IPS DF 4.7 (cell line): Measurements from ENCODE around the gene CACNG3.
"Not testable (repeated sequence)": the region's sequence is repeated elsewhere in the genome, so short reads cannot be mapped to it uniquely, and the experiment has no call there.

ENCODE experiments used
- DNase-seq: peaks from one replicate; pipeline ENCODE4 v3.0.0-alpha.2; 2013; ENCODE audit warnings: low spot score; ENCODE audit errors: extremely low read depth

Gene CACNG3

DNA sequence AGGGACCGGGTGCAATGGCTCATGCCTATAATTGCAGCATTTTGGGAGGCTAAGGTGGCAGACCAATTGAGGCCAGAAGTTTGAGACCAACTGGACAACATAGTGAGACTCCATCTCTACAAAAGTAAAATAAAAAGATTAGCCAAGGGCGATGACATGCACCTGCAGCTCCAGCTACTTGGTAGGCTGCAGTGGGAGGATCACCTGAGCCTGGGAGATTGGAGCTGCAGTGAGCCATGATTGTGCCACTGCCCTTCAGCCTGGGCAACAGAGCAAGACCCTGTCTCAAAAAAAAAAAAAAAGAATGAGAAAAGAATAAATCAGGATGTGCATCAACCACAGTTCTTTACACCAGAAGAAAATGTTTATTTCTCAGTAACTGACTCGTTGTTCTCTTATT, 76.0 kb downstream of the CACNG3 start:
- no peak for DNase-seq

DNA sequence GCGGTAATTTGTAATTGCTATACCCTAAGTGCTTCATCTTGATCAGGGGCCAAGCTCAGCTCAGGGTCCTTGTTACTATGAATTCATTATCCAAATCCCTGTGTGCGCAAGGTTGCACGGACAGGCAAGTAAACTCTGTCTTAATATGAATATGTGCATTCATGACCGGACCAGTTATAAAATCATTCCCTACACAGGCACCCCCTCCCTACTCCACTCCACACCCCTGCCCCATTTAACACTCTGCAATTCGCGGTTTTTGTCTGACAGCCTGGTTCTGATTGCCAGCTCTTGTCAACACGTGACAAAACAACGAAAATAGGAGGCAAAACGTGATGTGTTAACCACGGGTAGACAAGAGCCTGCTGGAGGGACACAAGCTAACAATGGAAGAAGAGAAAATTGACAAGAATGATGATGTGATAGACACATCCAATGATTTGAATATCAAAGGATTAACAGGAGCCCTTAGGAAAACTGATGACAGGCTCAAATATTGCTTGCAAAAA, 76.5 kb downstream of the CACNG3 start:
- DNase-seq = no peak

DNA sequence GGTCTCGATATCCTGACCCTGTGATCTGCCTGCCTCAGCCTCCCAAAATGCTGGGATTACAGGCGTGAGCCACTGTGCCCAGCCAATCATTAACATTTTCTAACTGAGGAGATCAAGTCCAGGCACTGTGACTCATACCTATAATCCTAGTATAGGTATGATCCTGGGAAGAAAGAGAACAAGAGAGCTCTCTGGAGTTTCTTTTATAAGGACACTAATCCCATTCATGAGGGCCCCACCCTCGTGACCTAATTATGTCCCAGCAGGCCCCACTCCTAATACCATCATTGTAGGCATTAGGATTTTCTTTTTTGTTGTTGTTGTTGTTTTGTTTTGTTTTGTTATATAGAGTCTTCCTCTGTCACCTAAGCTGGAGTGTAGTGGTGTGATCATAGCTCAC, 80.4 kb downstream of the CACNG3 start:
- DNase-seq = no peak

DNA sequence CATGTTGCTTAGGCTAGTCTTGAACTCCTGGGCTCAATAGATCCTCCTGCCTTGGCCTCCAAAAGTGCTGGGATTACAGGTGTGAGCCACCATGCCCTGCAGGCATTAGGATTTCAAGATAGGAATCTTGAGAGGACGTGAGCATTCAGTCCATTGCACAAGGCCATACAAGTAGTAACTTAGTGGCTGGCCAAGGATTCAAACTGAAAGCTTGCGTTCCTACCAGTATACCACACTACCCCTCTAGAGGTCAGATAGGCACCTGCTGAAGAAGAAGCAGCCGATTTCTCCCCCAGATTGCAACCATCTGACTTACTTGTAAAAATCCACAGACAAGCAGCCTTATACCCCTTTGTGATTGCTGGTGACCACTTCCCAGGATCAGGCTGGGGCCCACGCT, 80.9 kb downstream of the CACNG3 start:
- DNase-seq = no peak

DNA sequence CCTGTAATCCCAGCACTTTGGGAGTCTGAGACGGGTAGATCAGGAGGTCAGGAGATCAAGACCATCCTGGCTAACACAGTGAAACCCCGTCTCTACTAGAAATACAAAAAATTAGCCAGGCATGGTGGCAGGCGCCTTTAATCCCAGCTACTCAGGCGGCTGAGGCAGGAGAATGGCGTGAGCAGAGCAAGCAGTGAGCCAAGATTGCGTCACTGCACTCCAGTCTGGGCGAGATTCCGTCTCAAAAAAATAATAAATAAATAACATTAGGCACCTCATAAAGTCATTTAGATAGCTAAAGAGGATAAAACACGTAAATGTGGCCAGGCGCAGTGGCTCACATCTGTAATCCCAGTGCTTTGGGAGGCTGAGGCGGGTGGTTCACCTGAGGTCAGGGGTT, 87.7 kb downstream of the CACNG3 start:
- DNase-seq = not testable (repeated sequence)

DNA sequence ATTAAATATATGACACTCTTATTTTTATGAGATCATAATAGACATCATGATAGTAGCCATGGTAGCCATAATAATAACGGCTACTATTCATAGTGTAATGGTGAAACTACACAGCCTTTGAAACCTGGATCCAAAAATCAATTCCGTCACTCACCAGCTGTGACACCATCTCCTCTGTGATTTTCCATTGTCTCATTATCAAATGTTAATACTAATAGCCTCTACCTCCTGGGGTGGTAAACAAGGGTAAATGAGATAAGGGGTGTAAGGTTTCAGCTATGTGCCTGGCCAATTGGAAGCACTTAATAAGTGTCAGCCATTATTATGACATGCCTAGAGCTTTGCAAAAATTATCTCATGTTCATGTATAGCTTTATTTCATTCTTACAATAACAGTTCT, 88.6 kb downstream of the CACNG3 start:
- DNase-seq = no peak

DNA sequence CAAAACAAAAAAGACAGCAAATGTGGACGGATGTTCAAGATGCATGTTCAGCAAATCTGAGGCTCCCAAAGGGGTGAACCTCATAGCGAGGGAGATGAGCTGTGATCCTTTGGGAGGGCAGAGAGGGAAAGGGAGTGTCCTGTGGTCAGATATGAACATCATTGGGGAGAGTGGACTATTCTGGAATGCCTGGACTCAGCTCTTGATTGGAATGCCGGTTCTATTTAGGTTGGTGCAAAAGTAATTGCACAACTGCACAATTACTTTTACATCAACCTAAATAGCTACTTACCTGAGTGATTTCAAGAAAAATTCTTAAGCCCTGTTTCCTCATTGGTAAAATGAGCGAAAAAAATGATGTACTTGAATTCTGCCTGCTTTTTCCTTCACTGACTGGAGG, 89.6 kb downstream of the CACNG3 start:
- DNase-seq = no peak

DNA sequence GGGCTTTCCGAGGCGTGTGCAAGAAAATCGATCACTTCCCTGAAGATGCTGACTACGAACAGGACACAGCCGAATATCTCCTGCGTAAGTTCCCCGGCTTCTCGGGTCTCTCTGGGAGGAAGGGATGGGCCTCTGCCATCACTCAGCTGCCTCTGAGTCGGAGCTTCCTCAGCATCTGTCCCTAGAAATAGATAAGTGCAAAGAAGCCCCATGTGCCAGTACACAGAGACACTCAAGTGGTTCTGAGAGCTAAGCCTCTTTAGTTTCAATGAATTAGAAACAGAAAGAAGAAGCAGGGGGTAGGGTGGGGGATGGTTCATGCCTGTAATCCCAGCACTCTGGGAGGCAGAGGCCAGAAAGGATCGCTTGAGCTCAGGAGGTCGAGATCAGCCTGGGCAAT, 90.6 kb downstream of the CACNG3 start:
- DNase-seq = no peak

DNA sequence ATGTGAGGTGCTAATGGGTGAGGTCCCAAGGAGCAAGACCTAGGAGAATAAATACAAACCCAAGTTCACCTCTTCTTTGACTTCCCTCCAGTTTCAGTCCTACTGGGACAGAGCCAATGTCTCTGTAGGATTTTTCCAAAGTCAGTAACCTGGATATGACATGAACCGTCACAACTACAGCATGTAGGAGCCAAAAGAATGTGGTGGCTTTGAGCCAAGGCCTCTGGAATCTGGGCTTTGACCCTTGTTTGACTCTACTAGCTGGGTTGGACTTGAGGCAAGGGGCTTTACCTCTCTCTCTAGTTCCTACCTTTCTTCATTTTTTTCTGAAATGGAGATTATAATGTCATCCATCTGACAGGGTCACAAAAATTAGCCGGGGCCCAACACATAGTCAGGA, 91.4 kb downstream of the CACNG3 start:
- no peak for DNase-seq

DNA sequence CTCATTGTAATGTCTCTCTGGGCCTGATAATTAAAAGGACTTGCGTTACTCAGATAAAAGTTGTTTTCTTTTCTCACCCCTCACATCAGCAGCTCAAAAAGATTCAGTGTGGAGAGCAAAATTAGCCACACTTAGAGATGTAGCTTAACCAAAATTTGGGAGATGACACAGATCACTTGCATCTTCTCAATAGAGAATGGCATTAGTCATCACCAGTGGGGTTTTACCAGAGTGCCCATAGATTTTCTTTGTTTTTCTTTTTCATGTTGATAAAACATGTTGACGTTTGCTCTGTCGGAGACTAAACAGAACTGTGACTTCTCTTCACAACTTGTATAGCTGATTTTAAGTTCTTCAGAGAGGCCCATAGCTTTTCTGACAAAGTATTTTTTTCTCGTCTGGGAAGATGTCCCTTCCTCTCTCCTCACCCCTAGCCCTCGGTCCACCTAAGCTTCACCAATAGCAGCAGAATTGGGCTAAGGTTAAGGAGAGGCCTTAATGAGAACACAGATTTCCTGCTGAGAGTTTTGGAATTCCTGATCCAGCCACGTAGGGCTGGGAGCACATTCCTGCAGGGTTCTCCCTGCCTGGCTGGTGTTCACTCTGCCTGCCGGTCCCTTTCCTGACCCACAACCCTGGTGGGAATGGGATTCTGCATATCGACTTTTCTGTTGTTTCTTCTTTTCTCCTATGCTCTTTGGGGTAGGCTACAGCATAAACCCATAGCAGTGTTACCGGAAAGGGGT, 92.6 kb downstream of the CACNG3 start:
- DNase-seq = no peak

DNA sequence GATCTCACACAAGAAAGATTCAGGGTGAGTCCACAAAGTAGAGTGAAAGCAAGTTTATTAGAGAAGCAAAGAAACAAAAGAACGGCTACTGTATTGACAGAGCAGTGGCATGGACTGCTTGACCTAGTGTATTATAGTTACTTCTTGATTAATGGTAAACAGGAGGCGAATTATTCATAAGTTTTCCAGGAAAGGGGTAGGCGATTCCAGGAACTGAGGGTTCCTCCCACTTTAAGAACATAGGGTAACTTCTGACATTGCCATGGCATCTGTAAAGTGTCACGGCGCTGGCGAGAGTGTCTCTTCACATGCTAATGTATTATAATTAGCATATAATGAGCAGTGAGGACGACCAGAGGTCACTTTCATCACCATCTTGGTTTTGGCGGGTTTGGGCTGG, 93.2 kb downstream of the CACNG3 start:
- no peak for DNase-seq

DNA sequence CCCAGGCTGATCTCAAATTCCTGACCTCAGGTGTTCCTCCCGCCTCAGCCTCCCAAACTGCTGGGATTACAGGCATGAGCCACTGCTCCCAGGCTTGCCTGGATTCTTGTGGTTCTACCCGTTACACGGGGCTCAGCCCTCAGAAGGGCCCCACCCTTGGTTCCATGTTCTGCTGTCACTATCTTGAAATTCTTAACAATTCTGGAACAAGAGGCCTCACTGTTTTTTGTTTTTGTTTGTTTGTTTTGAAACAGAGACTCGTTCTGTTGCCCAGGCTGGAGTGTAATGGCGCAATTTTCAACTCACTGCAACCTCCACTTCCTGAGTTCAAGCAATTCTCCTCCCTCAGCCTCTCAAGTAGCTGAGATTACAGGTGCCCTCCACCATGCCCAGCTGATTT, 96.6 kb downstream of the CACNG3 start:
- DNase-seq = no peak

DNA sequence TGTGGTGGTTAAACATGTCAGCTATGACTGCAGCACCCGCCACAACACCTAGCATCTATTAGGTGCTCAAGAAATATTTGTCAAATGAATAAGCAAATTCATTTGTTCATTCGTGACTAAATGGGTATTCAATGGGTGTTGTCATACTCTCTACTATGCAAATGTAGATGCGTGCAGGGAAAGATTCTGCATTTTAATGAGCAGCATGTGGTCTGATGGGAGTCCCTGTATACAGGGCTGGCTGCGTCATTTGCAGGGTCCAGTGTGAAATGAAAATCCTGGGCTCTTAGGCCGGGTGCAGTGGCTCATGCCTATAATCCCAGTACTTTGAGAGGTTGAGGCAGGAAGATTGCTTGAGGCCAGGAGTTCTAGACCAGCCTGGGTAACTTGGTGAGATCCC, 97.5 kb downstream of the CACNG3 start:
- DNase-seq = no peak

DNA sequence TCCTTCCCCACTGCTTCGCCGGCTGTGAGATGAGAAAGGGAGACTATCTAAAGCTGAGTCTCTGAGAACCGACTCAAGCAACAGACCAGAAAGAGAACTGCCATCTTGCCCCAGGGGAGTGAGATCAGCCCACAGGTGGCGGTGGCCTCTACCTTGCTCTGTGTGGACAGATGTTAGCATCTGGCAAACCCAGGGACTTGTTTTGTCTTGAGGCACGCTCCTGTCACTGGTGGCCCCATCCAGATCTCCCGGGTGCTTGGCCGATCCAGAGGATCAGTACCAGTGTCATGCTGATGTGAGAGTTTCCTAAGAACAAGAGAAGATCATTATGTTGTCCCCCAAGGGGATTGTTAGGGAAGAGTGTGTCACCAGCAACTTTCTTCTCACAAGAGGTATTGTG, 101.4 kb downstream of the CACNG3 start:
- no peak for DNase-seq

DNA sequence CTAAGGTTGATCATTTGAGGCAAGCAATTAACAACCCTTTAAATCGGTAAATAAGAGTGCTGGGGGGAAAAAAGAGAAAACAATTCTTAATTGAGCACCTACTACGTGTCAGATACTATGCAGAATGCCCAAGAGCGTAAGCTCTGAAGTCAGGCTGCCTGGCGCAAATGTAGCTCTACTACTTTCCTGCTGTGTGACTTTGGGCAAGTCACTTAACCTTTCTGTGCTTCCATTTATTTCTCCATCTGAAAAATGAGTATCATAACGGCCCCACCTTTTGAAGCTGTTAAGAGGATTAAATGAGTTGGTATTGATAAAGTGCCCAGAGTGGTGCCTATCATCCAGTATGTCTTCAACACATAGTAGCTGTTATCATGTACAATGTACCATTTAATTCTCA, 102.0 kb downstream of the CACNG3 start:
- DNase-seq = no peak

DNA sequence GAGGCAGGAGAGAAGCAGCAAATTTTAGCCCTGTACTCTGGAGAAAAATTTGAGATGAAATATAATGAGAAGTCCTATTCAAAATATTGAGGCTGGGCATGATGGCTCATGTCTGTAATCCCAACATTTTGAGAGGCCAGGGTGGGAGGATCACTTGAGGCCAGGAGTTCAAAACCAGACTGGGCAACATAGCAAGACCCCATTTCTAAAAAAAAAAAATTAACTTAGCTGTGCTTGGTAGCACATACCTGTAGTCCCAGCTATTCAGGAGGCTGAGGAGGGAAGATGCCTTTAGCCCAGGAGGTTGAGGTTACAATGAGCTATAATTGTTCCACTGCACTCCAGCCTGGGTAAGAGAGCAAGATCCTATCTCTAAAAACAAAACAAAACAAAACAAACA, 103.4 kb downstream of the CACNG3 start:
- DNase-seq = no peak

DNA sequence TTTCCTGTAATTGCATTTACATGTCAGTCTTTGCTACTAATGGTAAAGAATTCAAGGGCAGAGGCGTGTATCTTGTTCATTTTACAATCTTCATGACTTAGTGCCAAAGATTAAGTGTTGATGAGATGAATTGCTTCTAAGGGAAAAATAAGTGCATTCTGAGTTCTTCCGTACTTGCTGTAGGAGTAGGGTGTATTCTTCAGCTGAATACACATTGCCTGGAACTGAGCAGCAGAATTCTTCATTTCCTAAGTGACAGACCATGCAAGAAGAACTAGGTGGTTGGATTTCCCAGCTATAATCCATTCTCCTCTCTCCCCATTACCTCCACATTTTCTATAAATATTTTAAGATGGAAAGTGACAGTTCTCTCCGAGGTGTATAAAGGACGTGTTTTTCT, 104.8 kb downstream of the CACNG3 start:
- DNase-seq = no peak

DNA sequence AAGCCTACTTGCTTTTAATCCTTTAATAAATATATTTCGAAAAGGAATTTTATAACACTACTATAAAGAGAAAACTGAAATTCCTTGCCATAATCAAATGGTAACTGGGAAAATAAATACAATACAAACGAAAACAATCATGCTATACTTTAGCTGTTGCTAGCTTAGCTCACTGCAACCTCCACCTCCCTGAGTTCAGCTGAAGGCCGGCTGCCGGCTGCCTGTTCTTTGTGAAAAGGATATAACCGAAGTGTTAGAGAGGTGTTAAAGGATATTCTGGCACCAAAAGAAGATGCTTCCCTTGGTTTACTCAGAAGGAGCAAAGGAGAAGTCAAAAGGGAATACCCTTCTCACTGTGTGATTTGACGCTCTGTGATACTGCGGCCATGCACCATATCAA, 108.5 kb downstream of the CACNG3 start:
- DNase-seq = no peak

DNA sequence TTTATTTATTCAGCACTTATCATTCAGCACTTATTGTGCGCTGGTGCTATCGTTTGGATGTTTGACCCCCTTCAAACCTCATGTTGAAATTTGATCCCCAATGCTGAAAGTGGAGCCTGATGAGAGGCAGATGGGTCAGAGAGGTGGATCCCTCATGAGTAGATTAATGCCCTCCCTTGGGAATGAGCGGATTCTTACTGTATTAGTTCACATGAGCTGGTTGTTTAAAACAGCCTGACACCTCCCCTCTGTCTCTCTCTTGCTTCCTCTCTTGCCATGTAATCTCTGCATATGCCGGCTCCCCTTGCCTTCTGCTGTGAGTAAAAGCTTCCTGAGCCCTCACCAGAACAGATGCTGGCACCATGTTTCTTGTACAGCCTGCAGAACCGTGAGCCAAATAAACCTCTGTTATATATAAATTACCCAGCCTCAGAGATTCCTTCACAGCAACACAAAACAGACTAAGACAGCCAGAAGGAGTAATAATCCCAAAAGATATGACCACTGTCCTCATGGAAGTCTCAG, 111.1 kb downstream of the CACNG3 start:
- no peak for DNase-seq

DNA sequence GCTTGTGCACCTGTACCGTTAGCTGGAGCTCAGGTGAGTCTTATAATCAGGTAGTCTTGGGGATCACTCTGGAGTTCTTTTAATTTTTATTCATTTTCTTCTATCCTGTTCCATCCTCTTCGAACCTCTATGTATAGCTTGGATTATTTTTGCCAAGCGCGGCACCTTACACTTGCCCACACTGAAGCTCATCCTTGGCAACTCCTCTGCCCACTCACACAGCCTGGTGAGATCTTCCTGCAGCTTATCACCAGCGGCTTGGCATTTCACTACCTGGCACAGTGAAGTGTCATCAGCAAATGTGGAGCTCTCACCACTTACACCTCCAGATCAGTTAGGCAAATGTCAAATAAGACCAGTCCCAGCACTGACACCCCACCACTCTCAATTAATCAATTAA, 116.7 kb downstream of the CACNG3 start:
- no peak for DNase-seq

DNA sequence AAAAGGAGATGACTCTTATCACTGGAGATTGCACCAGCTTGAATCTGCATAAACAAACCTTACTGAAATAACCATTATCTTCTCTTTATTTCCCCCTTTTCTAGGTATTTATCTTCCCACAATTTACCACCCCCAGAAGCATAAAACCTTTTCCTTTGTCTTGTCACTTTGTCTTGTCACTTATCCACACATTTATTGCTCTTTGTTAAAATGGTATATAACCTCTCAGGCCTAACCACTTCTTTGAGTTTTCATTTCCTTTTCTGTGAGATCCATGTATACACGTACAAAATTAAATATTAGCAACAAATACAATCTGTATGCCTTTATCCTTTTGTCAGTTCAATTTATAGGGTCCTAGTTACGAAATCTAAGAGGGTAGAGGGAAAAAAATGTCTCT, 122.9 kb downstream of the CACNG3 start:
- DNase-seq = no peak

DNA sequence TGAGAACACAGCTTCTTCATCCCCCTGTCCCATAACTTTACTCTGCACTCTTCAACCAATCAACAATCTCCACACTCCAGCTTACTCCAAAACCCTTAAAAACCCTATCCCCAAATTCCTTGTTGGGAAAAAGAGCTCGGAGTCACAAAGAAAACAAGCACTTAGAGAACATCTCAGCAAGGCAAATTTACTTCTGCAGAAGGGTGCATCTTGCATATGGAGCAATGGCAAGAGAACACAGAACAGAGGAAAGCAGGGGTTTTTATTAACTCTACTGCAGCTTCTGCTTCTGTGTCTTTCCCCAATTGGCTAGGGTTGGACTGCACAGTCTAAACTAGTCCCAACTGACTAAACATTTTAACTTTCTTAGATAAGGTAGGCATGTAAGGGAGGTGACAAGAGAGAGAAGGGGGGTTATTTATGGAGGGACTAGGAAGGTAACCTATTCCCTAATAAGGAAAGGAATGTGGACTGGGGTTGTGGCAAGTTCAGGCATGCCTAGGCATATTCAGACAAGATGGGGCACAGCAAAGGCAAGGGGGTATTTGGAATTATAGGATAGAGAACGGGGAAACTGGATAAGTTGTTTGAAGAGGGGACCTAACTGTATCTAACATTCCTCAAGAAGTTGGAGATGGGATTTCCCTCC, 125.5 kb downstream of the CACNG3 start:
- DNase-seq = no peak
